IPS-NIHi11 (cell line): ENCODE results near the gene SRCAP.
"Not testable (repeated sequence)": the region's sequence is repeated elsewhere in the genome, so short reads cannot be mapped to it uniquely, and the experiment has no call there.

Experiments
- DNase-seq: peaks from one replicate; pipeline ENCODE4 v3.0.0; 2012; ENCODE audit warnings: mixed read lengths, low spot score

The SRCAP gene

GRCh38 chr16:30698139-30698815 lies 694 bp upstream of the SRCAP start:
- DNase-seq, result peak; percentile 95

- DNase-seq, result no peak
Measured at GRCh38 chr16:30699615-30700099, 686 bp downstream of the SRCAP start.

GRCh38 chr16:30700491-30700890 lies 1.5 kb downstream of the SRCAP start:
- no peak for DNase-seq

- DNase-seq, result no peak
Measured at GRCh38 chr16:30700971-30701370, 2.0 kb downstream of the SRCAP start.

- not testable (repeated sequence) for DNase-seq
Measured at GRCh38 chr16:30703071-30703470, 4.1 kb downstream of the SRCAP start.

- no peak for DNase-seq
Measured at GRCh38 chr16:30703971-30704370, 5.0 kb downstream of the SRCAP start.

GRCh38 chr16:30706046-30706445 lies 7.1 kb downstream of the SRCAP start:
- DNase-seq, result no peak

GRCh38 chr16:30710971-30711370 lies 12.0 kb downstream of the SRCAP start:
- no peak for DNase-seq

- DNase-seq, result no peak
Measured at GRCh38 chr16:30711712-30712111, 12.7 kb downstream of the SRCAP start.

- no peak for DNase-seq
Measured at GRCh38 chr16:30715750-30716445, 16.9 kb downstream of the SRCAP start.

GRCh38 chr16:30720086-30720485 lies 21.1 kb downstream of the SRCAP start:
- no peak for DNase-seq

- DNase-seq, result no peak
Measured at GRCh38 chr16:30720694-30721093, 21.7 kb downstream of the SRCAP start.

GRCh38 chr16:30721167-30721566 lies 22.2 kb downstream of the SRCAP start:
- DNase-seq, result no peak

GRCh38 chr16:30721606-30722005 lies 22.6 kb downstream of the SRCAP start:
- no peak for DNase-seq

- DNase-seq, result peak; percentile 37
Measured at GRCh38 chr16:30722443-30722842, 23.5 kb downstream of the SRCAP start.

GRCh38 chr16:30722916-30723315 lies 23.9 kb downstream of the SRCAP start:
- no peak for DNase-seq

GRCh38 chr16:30723725-30724355 lies 24.9 kb downstream of the SRCAP start:
- no peak for DNase-seq

GRCh38 chr16:30724641-30725417 lies 25.9 kb downstream of the SRCAP start:
- no peak for DNase-seq

- no peak for DNase-seq
Measured at GRCh38 chr16:30725418-30725792, 26.4 kb downstream of the SRCAP start.

- no peak for DNase-seq
Measured at GRCh38 chr16:30728321-30728720, 29.4 kb downstream of the SRCAP start.

- no peak for DNase-seq
Measured at GRCh38 chr16:30728899-30729672, 30.1 kb downstream of the SRCAP start.

- no peak for DNase-seq
Measured at GRCh38 chr16:30731411-30731810, 32.4 kb downstream of the SRCAP start.
